ENCODE measurements around the gene DERL3.

GRCh38 chr22:23800297-23801237 lies 38.2 kb downstream of the DERL3 start:
- TF ChIP-seq CTCF (conservative IDR thresholded peaks at IDR 0.05; ENCODE audit: low read length) (no peak), EZH2phosphoT487 (IDR thresholded peaks at IDR 0.05; ENCODE audit: borderline replicate concordance) (no peak)
